Inflammatory macrophage treated with lipopolysaccharide for 4 hours (primary cell): ENCODE measurements around the gene SPIB.

Experiments used
- DNase-seq: peaks from one replicate; pipeline ENCODE4 v3.0.0-alpha.2; 2020

Gene SPIB

DNA sequence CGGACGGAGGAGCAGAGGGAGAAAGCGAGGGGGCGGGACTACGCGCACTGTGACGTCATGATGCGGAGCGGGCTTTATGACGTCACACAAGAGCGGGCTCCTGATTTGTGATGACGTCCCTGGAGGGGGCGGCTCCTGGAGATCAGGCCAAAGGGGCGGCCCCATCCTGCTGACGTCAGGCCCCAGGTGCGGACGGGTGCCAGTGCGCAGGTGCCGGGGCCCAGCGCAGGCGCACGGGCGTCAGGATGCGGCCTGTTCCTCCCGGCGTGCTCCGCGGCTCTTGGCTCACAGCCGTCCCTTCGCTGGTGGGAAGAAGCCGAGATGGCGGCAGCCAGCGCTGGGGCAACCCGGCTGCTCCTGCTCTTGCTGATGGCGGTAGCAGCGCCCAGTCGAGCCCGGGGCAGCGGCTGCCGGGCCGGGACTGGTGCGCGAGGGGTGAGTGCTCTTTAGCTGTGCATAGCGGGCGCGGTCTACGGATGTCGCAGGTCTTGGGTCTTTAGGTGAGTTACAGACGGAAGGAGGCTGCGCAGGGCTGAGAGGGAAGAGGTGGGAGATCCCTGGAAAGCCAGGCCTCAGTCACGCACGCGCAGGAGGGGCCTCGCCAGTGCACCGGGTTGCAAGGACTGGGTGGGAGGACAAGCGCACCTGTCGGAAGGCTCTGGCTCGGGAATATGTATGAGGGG, 57.6 kb downstream of the SPIB start, which contains the start of the genes EMC10 and GARIN5A:
Gene EMC10, plus strand, starts transcription at position 284 of the 683 bp plus-strand sequence. Its CDS starts 38 bp downstream, at position 322.
Gene GARIN5A, minus strand, starts transcription at position 625 of the 683 bp plus-strand sequence. Its CDS starts 460 bp downstream, at position 165.
- DNase-seq = peak; percentile 93

DNA sequence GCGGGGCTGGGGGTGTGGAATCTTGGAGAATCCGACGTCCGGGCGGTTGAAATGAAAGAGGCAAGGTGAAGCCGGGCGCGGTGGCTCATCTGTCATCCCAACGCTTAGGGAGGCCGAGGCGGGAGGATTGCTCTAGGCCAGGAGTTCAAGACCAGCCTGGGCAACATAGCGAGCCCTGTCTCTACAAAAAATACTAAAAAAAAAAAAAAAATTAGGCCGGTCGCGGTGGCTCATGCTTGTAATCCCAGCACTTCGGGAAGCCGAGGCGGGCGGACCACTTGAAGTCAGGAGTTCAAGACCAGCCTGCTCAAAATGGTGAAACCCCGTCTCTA, 58.1 kb downstream of the SPIB start:
- DNase-seq = no peak

DNA sequence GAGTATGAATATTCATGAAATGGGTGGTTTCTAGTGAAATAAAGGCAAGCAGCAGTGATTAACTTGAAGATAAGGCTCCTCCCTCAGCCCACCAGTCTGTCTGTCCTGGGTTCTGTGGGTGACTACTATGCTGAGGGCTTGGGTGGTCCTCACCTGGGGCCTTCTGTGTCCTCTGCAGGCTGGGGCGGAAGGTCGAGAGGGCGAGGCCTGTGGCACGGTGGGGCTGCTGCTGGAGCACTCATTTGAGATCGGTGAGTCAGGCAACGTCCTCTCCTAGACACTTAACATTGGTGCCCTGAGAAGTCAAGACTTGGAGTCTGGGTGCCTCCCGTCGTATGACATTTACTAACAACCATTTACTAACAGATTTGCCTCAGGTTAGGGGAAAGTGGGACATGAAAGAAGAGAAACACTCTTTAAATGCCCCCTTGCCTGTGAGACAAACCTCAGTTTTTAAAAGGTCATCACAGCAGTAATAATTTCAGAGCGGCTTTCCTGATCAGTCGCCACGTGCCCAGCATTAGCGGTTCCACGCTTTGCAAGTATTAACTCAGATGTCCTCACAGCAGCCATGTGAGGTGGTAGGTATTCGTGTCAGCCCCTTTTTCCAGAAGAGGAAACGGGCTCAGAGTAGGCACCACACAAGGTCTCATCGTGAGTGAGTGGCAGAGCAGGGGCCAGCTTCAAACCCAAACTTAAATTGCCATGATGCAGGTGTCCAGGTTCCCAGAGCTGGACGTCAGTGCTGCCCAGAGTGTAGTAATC, 59.2 kb downstream of the SPIB start:
- no peak for DNase-seq

GRCh38 chr19:50478901-50479715, 60.4 kb downstream of the SPIB start:
- DNase-seq = no peak

GRCh38 chr19:50479761-50480251, 61.1 kb downstream of the SPIB start:
- no peak for DNase-seq

- DNase-seq = no peak
Measured at GRCh38 chr19:50480281-50481111, 61.8 kb downstream of the SPIB start.
